ENCODE results near the gene SLC38A4. TPM values are rescaled to one million over a fixed set of nuclear protein-coding genes. Genes with fewer than 3 reads are reported as not detected.

Gene SLC38A4
- total and polyA plus RNA-seq, 2 donors from 2014 or later = 0.66 to 7.4 TPM

- intact Hi-C loops (cut with DNase I) = no loop called here
- H3K9me3 ChIP-seq (ENCODE audit: control insufficient read depth in 2 of 3, insufficient read depth in 1 of 3, low read length in 3 of 3) = peaks cover 0 to 2% (median 0%) of the 10 kb centered on the region in 3 donors
- DNase-seq (no peak), FAIRE-seq (no peak)
- no peaks in the 10 kb centered on the region for H3K4me1 ChIP-seq (ENCODE audit: control insufficient read depth in 2 of 3, insufficient read depth in 2 of 3, low read depth in 1 of 3, low read length in 3 of 3)
- TF ChIP-seq CTCF (IDR thresholded peaks at IDR 0.05; ENCODE audit: borderline replicate concordance, extremely low read depth, insufficient read depth) = no peak
- H3K36me3 ChIP-seq (ENCODE audit: control insufficient read depth in 2 of 3, insufficient read depth in 3 of 3, low read length in 3 of 3) = no peaks in the 10 kb centered on the region
- H3K27me3 ChIP-seq (ENCODE audit: control insufficient read depth, insufficient read depth, low read length) = no peaks in the 10 kb centered on the region
- H3K27ac ChIP-seq (ENCODE audit: low read depth in 2 of 2, low read length in 2 of 2) = no peak overlapping the region
- no peak overlapping the region for H3K4me3 ChIP-seq (ENCODE audit: low read length in 3 of 3)
- H3K9ac ChIP-seq (ENCODE audit: low read length in 3 of 3) = no peak overlapping the region
Measured at GRCh38 chr12:46763230-46763629, 62.6 kb downstream of the SLC38A4 start.

DNA sequence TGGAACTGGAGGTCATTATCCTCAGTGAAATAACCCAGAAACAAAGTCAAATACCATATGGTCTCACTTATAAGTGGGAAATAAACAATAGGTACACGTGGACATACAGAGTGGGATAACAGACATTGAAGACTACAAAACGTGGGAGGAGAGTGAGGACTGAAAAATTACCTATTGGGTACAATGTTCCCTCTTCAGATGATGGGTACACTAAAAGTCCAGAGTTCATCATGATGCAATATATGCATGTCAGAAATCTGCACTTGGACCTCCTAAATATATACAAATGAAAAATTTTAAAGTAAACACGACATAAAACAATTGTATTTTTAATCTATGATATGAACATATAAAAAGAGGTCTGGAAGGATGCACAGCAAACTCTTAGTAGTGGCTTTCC lies 71.2 kb downstream of the SLC38A4 start:
- H3K4me1 ChIP-seq (ENCODE audit: control insufficient read depth in 2 of 3, insufficient read depth in 2 of 3, low read depth in 1 of 3, low read length in 3 of 3) = no peaks in the 10 kb centered on the region
- H3K9ac ChIP-seq (ENCODE audit: low read length in 3 of 3) = no peak overlapping the region
- FAIRE-seq = no peak
- H3K9me3 ChIP-seq (ENCODE audit: control insufficient read depth in 2 of 3, insufficient read depth in 1 of 3, low read length in 3 of 3) = peaks cover 0 to 9% (median 5%) of the 10 kb centered on the region in 3 donors
- no peak for TF ChIP-seq CTCF (IDR thresholded peaks at IDR 0.05; ENCODE audit: borderline replicate concordance, extremely low read depth, insufficient read depth)
- no peaks in the 10 kb centered on the region for H3K36me3 ChIP-seq (ENCODE audit: control insufficient read depth in 2 of 3, insufficient read depth in 3 of 3, low read length in 3 of 3)
- no peak overlapping the region for H3K27ac ChIP-seq (ENCODE audit: low read depth in 2 of 2, low read length in 2 of 2)
- intact Hi-C loops (cut with DNase I) = no loop called here
- H3K4me3 ChIP-seq (ENCODE audit: low read length in 3 of 3) = no peak overlapping the region
- H3K27me3 ChIP-seq (ENCODE audit: control insufficient read depth, insufficient read depth, low read length) = no peaks in the 10 kb centered on the region
- no peak for DNase-seq

DNA sequence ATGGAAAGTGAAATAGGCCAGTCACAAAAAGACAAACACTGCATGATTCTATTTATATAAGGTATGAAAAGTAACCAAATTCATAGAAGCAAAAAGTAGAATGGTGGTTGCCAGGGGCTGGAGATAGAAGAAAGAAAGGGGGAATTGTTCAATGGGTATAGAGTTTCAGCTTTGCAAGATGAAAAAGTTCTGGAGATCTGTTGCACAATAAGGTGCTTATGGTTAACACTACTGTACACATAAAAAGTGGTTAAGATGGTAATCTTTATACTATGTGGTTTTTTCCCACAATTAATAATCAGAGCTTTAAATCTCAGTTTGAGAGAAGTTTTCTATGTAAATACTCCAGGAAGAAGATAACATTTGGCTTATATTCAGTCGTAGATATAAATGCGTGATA lies 73.4 kb downstream of the SLC38A4 start:
- H3K27me3 ChIP-seq (ENCODE audit: control insufficient read depth, insufficient read depth, low read length) = no peaks in the 10 kb centered on the region
- H3K27ac ChIP-seq (ENCODE audit: low read depth in 2 of 2, low read length in 2 of 2) = no peak overlapping the region
- no peak for DNase-seq
- no peak overlapping the region for H3K4me3 ChIP-seq (ENCODE audit: low read length in 3 of 3)
- no peak for TF ChIP-seq CTCF (IDR thresholded peaks at IDR 0.05; ENCODE audit: borderline replicate concordance, extremely low read depth, insufficient read depth)
- no peak for FAIRE-seq
- no peaks in the 10 kb centered on the region for H3K4me1 ChIP-seq (ENCODE audit: control insufficient read depth in 2 of 3, insufficient read depth in 2 of 3, low read depth in 1 of 3, low read length in 3 of 3)
- peaks cover 0 to 5% (median 5%) of the 10 kb centered on the region in 3 donors for H3K9me3 ChIP-seq (ENCODE audit: control insufficient read depth in 2 of 3, insufficient read depth in 1 of 3, low read length in 3 of 3)
- H3K9ac ChIP-seq (ENCODE audit: low read length in 3 of 3) = no peak overlapping the region
- H3K36me3 ChIP-seq (ENCODE audit: control insufficient read depth in 2 of 3, insufficient read depth in 3 of 3, low read length in 3 of 3) = no peaks in the 10 kb centered on the region
- intact Hi-C loops (cut with DNase I) = no loop called here

DNA sequence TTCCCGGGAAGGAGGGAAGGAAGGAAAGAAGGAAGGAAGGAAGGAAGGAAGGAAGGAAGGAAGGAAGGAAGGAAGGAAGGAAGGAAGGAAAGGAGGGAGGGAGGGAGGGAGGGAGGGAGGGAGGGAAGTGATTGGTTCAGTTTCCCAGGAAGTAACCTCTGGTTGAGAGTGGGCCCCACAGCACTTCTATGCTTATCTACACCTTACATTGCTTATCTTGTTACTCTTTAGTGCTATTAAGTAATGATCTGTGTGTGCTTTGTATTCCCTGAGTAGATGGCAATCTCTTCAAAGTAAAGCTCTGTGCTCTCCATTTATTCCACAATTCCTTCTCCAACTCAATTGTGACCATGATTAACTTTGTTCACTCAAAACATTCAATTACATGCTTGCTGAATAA lies 74.6 kb downstream of the SLC38A4 start:
- FAIRE-seq = no peak
- Histone ChIP-seq H3K27me3 (ENCODE audit: control insufficient read depth, insufficient read depth, low read length) (no peaks in the 10 kb centered on the region), H3K36me3 (ENCODE audit: control insufficient read depth in 2 of 3, insufficient read depth in 3 of 3, low read length in 3 of 3) (no peaks in the 10 kb centered on the region), H3K4me3 (ENCODE audit: low read length in 3 of 3) (no peak overlapping the region), H3K9ac (ENCODE audit: low read length in 3 of 3) (no peak overlapping the region), H3K27ac (ENCODE audit: low read depth in 2 of 2, low read length in 2 of 2) (no peak overlapping the region), H3K9me3 (ENCODE audit: control insufficient read depth in 2 of 3, insufficient read depth in 1 of 3, low read length in 3 of 3) (peaks cover 0 to 3% (median 0%) of the 10 kb centered on the region in 3 donors), H3K4me1 (ENCODE audit: control insufficient read depth in 2 of 3, insufficient read depth in 2 of 3, low read depth in 1 of 3, low read length in 3 of 3) (no peaks in the 10 kb centered on the region)
- TF ChIP-seq CTCF (IDR thresholded peaks at IDR 0.05; ENCODE audit: borderline replicate concordance, extremely low read depth, insufficient read depth) = no peak
- no peak for DNase-seq
- intact Hi-C loops (cut with DNase I) = no loop called here

Measured in kidney (tissue), 14 donors.